ENCODE results near the gene SLCO2B1.

SLCO2B1 gene

DNA sequence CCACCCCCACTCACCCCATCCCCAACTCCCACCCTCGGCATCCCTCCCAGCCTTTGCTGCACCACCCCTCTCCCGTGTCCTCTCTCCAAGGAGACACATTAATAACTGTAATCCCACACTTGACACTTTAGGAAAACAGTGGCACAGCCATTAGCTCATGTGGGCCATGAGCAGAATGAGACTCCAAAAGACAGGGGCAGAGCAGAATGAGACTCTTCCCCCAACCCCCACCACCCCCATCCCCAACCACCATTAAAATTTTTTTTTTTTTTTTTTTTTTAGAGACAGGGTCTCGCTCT lies 6.2 kb upstream of the SLCO2B1 start:
- TF ChIP-seq CTCF (conservative IDR thresholded peaks at IDR 0.05; ENCODE audit: low read depth, low read length) = no peak
- no peak for DNase-seq (ENCODE audit: low read depth)
- no peak overlapping the region for H3K4me3 ChIP-seq (ENCODE audit: low read depth, low read length)

GRCh38 chr11:75145196-75145971 lies 5.5 kb upstream of the SLCO2B1 start:
- TF ChIP-seq CTCF (conservative IDR thresholded peaks at IDR 0.05; ENCODE audit: low read depth, low read length) = no peak
- no peak overlapping the region for H3K4me3 ChIP-seq (ENCODE audit: low read depth, low read length)
- no peak for DNase-seq (ENCODE audit: low read depth)

DNA sequence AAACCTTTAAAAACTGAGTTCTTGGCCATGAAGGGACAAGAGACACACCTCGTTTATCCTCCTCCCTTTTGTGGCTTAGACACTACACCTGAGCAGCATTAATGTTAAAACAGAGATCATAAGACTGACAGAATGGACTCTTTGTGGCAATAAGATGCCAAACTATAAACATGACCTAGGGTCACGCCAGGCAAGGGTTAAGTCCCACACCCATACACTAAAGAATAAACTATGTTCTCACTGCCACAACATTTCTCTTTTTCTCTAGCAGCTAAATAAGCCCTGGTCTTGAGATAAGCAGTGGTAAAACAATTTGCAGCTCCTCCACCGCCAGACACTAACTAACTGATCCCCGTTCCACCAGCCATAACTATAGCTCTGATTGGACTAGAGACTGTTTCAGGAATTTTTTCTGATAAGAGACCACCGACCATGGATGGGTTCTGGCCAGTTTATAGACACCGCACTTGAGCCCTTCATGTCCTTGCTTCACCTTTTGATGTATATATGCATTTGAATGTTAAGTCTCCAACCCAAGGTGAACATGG lies 4.9 kb upstream of the SLCO2B1 start:
- H3K4me3 ChIP-seq (ENCODE audit: low read depth, low read length) = no peak overlapping the region
- TF ChIP-seq CTCF (conservative IDR thresholded peaks at IDR 0.05; ENCODE audit: low read depth, low read length) = no peak
- DNase-seq (ENCODE audit: low read depth) = no peak

GRCh38 chr11:75146711-75147110 lies 4.2 kb upstream of the SLCO2B1 start:
- H3K4me3 ChIP-seq (ENCODE audit: low read depth, low read length) = no peak overlapping the region
- no peak for DNase-seq (ENCODE audit: low read depth)
- no peak for TF ChIP-seq CTCF (conservative IDR thresholded peaks at IDR 0.05; ENCODE audit: low read depth, low read length)

DNA sequence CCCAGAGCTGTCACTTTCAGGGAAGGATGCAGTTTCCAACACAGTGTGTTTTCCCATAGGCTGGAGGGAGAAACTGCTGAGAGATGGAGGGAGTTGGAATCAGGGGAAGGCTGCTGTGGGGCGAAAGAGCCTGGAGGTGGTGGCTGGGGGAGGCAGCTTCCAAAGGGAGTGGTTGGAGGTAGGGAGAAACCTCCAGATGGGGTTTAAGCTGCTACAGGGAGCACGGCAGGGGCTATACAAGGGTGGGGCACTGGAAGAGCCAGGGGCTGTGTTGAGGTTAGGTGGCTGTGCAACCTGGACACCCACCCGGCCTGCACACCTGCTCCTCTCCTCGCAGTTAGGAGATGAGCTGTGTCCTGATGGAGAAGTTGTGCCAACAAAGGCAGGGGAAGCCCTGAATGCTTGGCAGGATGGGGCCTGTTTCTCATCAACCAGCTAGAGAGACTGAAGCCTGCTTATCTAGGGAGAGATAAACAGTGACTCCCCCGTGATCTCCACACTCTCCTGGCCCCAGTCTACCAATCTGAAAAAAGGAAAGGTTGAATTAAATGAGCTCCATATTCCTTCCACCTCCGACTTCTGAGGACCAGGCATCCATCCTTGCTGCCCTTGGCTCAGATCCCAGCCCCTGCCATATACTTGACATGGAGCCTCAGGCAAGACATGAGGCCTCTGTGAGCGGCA lies 3.6 kb upstream of the SLCO2B1 start:
- H3K4me3 ChIP-seq (ENCODE audit: low read depth, low read length) = no peak overlapping the region
- no peak for TF ChIP-seq CTCF (conservative IDR thresholded peaks at IDR 0.05; ENCODE audit: low read depth, low read length)
- DNase-seq (ENCODE audit: low read depth) = no peak

- no peak for DNase-seq (ENCODE audit: low read depth)
- H3K4me3 ChIP-seq (ENCODE audit: low read depth, low read length) = no peak overlapping the region
Measured at GRCh38 chr11:75147875-75148263, 3.0 kb upstream of the SLCO2B1 start.

More at GRCh38 chr11:75147875-75148263, 3.0 kb upstream of the SLCO2B1 start:
- TF ChIP-seq CTCF (conservative IDR thresholded peaks at IDR 0.05; ENCODE audit: low read depth, low read length) = no peak

Data from choroid plexus epithelial cell (primary cell).